ENCODE results near the gene ARHGEF33.

Gene ARHGEF33

GRCh38 chr2:38889575-38889974, at the start of gene ARHGEF33:
Gene ARHGEF33, plus strand, starts transcription at chr2:38889875. Its CDS starts 29,573 bp downstream, at chr2:38919448.
- no peak for DNase-seq

- DNase-seq = no peak
Observed at GRCh38 chr2:38850045-38850444, 39.6 kb upstream of the ARHGEF33 start.

DNA sequence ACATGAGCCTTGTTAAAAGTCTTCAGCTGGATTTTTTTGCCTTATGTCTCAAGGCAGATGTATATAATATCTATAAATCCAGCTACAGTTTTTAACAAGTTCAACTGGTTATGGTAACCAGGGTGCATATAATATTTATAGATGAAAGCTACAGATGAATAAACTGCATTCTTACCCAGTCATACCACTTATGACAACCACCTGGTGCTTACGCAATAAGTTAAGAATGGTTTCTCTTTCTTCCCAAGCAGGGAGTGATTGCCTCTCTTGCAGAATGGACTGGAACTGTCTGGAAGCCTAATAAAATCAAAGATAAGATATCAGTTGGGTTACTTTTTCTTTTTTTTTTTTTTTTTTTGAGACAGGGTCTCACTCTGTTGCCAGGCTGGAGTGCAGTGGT, 33.5 kb upstream of the ARHGEF33 start:
- DNase-seq = no peak

- DNase-seq = no peak
Observed at GRCh38 chr2:38862476-38862875, 27.2 kb upstream of the ARHGEF33 start.

GRCh38 chr2:38863061-38863695, 26.5 kb upstream of the ARHGEF33 start:
- no peak for DNase-seq

DNA sequence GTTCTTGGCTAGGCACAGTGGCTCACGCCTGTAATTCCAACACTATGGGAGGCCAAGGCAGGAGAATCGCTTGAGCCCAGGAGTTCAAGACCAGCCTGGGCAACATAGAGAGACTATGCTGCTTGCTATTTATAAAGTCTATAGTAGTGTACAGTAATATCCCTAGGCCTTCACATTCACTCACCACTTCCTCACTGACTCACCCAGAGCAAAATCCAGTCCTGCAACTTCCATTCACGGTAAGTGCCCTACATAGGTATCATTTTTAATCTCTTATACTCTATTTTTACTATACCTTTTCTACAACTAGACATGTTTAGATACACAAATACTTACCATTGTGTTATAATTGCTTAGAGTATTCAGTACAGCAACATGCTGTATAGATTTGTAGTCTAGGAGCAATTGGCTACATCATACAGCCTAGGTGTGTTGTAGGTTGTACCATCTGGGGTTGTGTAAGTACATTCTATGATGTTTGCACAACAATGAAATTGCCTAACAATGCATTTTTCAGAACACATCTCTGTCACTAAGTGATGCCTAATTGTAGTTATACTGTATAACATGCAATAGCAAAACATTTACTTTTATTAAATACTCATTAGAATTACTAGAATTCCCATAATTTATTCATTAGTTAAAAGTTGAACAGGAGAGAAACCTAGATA, 22.8 kb upstream of the ARHGEF33 start:
- DNase-seq = no peak

DNA sequence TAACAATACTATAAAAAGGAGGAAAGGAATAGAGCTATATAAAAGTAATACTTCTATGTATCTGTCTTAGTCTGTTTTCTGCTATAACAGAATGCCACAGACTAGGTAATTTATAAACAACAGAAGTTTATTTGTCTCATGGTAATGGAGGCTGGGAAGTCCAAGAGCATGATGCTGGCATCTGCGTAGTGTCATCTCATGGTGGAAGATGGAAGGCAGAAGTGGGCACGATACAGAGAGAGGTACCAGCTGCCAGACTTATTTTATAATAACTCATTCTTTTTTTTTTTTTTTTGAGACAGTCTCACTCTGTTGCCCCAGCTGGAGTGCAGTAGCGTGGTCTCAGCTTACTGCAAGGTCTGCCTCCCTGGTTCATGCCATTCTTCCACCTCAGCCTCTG, 18.2 kb upstream of the ARHGEF33 start:
- DNase-seq = no peak

DNA sequence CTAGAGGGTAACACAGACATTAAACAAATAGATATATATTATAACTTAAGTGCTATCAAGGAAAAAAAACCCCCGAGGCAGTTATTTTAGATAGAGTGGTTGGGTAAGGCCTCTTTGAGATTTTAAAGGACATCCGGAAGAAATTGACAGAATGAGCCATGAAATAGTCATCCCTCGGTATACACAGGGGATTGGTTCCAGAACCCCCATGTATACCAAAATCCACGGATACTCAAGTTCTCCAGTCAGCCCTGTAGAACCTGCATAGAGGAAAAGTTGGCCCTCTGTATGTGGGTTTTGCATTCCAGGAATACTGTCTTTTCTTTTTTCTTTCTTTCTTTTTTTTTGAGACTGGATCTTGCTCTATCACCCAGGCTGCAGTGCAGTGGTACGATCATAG, 15.9 kb upstream of the ARHGEF33 start:
- DNase-seq = no peak

DNA sequence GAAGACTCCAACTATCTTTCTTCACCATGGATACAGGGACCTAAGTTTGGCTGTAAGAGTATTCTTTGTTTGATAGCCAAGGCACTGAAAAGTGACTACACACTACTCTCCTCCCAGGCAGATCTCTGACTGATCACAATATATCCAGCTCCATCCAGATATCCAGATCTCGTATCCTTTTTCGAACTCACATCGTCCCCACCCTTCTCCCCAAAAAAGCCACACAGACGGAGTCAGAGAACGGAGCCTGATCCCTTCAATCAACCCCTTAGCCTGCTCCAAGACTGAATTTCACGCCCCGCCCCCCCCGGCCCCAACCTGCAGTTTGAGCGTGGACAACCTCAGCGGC, 14.5 kb upstream of the ARHGEF33 start:
- DNase-seq = no peak

- DNase-seq = peak; percentile 68
Observed at GRCh38 chr2:38875576-38876367, 13.9 kb upstream of the ARHGEF33 start, which contains the start of the genes DHX57 and MORN2. Gene DHX57, minus strand, starts transcription at chr2:38875934. Its CDS starts 7,529 bp downstream, at chr2:38868405. Gene MORN2, plus strand, starts transcription at chr2:38875976.

GRCh38 chr2:38876407-38876806, 13.3 kb upstream of the ARHGEF33 start:
- no peak for DNase-seq

DNA sequence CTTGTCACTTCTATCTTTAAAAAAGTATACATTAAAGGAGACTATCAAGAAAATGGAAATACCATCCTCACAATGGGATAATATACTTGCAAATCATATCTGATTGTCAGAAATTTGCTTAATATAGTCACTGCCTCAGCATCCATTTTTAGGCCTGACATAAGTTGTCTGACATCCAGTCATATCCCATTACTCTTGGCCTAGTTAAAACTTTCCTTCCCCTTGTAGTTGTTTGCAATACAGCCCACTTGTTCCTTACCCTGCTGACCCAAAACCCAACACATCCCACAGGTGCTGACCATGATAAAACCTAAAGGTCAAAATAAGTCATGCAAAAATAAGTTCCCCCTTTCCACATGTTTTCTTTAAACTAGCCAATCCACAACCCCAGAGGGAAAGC, 3.6 kb upstream of the ARHGEF33 start:
- no peak for DNase-seq

- DNase-seq = no peak
Observed at GRCh38 chr2:38887347-38887746, 2.3 kb upstream of the ARHGEF33 start.

DNA sequence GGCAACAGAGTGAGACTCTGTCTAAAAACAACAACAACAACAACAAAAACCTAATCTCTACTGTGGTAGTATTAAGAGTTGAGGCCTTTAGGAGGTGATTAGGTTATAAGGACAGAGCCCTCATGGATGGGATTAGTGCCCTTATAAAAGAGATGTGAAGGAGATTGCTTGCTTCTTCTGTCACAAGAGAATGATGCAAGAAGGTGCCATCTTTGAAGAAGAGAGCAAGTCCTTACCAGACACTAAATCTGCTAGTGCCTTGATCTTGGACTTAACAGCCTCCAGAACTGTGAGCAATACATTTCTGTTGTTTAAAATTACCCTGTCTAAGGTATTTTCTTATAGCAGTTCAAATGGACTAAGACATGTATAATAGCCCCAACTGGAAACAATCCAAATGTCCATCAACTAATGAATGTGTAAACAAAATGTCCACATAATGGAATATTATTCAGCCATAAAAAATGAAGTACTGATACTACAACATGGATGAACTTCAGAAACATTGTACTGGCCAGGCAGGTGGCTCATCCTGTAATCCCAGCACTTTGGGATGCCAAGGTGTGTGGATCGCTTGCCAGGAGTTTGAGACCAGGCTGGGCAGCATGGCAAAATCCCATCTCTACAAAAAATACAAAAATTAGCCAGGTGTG, 1.6 kb upstream of the ARHGEF33 start:
- no peak for DNase-seq

- DNase-seq = no peak
Observed at GRCh38 chr2:38889045-38889444, 630 bp upstream of the ARHGEF33 start.

DNA sequence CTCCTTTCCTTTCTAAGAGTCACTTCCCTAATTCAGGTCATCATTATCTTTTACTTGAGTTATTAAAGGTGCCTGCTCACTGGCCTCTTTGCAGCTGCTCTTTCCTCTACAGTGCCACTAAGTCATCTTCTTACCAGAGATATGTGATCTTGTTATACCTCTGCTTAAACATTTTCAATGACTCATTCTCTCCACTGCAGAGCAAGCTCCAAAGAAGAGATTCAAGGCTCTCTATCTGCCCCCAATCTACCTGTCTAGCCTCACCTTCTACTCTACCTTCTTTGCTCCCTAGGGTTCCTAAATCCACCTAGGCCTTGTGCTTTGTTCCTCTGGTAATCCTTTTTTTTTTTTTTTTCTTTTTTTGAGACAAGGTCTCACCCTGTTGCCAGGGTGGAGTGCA, 3.1 kb downstream of the ARHGEF33 start:
- DNase-seq = no peak

DNA sequence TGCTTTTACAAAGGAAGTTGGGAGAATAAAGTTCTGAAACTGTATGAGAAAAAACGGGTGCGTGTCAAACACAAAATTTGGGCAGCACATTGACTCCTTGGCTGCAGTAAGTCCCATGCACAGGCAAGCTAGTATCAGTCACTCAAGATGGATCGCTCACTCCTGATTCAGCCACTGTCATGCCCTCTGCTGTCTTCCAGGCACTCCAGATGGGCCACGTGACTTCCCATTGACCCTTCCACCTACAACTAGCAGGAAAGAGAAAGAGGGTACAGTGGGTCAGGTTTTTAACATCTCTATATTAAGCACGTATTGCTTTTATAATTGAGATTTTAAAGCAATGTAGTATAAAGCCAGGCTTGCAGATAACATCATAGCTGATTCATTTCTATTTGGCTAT, 8.6 kb downstream of the ARHGEF33 start:
- no peak for DNase-seq

DNA sequence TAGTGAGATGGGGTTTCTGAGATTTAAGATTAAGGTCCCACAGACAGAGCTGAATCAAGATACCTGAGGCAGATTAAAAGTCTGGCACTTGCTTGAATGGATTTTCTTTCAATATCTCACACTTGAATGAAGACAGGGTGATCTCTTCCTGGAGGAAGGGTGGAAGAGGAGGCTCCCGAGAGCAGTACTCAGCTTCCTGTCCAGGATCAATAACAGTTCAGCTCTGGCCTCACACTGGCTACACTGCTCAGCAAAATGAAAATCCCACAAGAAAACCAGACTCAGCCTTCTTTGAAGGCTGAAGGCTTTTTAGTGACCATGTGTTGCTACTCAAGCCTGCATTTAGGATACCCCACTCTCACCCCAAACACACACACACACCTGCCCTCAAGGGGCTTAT, 11.1 kb downstream of the ARHGEF33 start:
- no peak for DNase-seq

GRCh38 chr2:38905251-38905650, 15.6 kb downstream of the ARHGEF33 start:
- DNase-seq = no peak

DNA sequence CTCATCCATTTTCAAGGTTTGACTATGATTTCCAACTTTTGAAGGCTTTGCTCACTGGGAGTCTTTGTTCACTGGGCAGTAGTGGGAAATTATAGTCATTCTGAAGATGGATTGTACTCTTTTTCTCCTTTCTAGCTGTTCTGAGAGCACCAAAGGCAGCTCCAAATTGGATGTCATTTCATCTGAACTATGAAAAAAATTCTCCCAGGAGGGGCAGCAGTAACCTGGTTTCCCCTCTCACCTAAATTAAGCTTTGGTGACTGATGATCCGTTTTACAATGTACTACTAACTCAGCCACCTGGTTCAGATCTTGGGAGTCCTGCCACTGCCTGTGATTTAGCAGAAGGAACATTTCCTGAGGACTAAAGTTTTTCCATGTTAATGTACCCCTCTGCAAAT, 17.6 kb downstream of the ARHGEF33 start:
- no peak for DNase-seq

GRCh38 chr2:38907743-38908562, 18.3 kb downstream of the ARHGEF33 start:
- DNase-seq = no peak

DNA sequence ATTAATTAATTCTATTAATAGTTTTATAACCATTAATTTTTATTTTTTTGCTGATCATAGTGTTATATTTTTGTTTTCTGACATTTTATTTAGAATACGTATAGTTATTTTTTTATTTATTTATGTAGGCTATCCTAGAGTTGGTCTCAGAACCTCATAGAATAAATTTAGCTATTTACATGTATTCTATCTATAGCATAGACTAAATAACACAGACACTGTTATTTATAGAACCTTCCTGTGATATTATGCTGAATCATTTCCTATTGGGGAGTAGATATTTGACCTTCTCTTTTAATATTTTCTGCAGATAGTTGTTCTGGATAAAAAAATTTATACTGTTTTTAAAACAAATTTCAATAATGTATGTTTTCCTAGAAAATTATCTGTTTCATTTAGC, 20.2 kb downstream of the ARHGEF33 start:
- DNase-seq = no peak

GRCh38 chr2:38911191-38911590, 21.5 kb downstream of the ARHGEF33 start:
- DNase-seq = no peak
